Right atrium auricular region (tissue), 2 donors: ENCODE measurements around the gene PPP1R15B. TPM values are rescaled to one million over a fixed set of nuclear protein-coding genes. Genes with fewer than 3 reads are reported as not detected.
"Not testable (repeated sequence)": the region's sequence is repeated elsewhere in the genome, so short reads cannot be mapped to it uniquely, and the experiment has no call there.

Experiments used
- DNase-seq: peaks from one replicate; pipeline ENCODE4 v3.0.0-alpha.2; 2019; ENCODE audit warnings: low spot score
- H3K27ac ChIP-seq, 2 donors: fragments of 200-600 bp; sonication (generic); 1 replicate in 1 of 2; 2 replicates in 1 of 2; pipeline ENCODE4 v1.5.1; 2016 to 2019
- H3K27me3 ChIP-seq, 2 donors: fragments of 200-600 bp; sonication (generic); one replicate each; pipeline versions ENCODE4 v1.5.1 to v1.6.0; 2017 to 2019
- H3K36me3 ChIP-seq: fragments of 200-600 bp; sonication (generic); one replicate; pipeline ENCODE4 v1.5.1; 2016
- H3K4me1 ChIP-seq, 2 donors: fragments of 200-600 bp; sonication (generic); one replicate each; pipeline versions ENCODE4 v1.5.1 to v1.6.0; 2017 to 2019
- H3K4me3 ChIP-seq, 2 donors: fragments of 200-600 bp; sonication (generic); 1 replicate in 1 of 2; 2 replicates in 1 of 2; pipeline ENCODE4 v1.5.1; 2017 to 2019; ENCODE audit warnings: mild to moderate bottlenecking in 1 of 2, moderate library complexity in 1 of 2
- H3K9me3 ChIP-seq, 2 donors: fragments of 200-600 bp; sonication (generic); one replicate each; pipeline ENCODE4 v1.5.1; 2019
- CTCF ChIP-seq, 2 donors: fragments of 200-600 bp; sonication (generic); IDR thresholded peaks; one replicate each; pipeline ENCODE4 v1.5.1; 2019; ENCODE audit warnings: antibody characterized with exemption in 2 of 2
- total RNA-seq, 2 donors: library from RNA; depleted of rRNA; stranded (reverse); fragments of >200 nt; gene quantifications; one replicate each; pipeline ENCODE4 v1.1.0, GENCODE V29; 2016

PPP1R15B gene
- total RNA-seq, 2 donors from 2014 or later, result 27.3 to 30.9 TPM

- TF ChIP-seq CTCF (IDR thresholded peaks at IDR 0.05), result no peak
- no peak for DNase-seq
- Histone ChIP-seq H3K4me1 (peaks cover 0 to 22% of the 10 kb centered on the region in 2 donors), H3K27ac (no peak overlapping the region), H3K9me3 (no peaks in the 10 kb centered on the region), H3K4me3 (no peak overlapping the region), H3K36me3 (peaks cover 86% of the 10 kb centered on the region), H3K27me3 (no peaks in the 10 kb centered on the region)
Observed at GRCh38 chr1:204429746-204430145, 18.1 kb upstream of the PPP1R15B start.

GRCh38 chr1:204426971-204427701 lies 15.5 kb upstream of the PPP1R15B start:
- Histone ChIP-seq H3K9me3 (no peaks in the 10 kb centered on the region), H3K36me3 (peaks cover 87% of the 10 kb centered on the region), H3K4me1 (peaks cover 0 to 17% of the 10 kb centered on the region in 2 donors), H3K27ac (no peak overlapping the region), H3K27me3 (no peaks in the 10 kb centered on the region), H3K4me3 (no peak overlapping the region)
- peak; percentile 23 for DNase-seq
- TF ChIP-seq CTCF (IDR thresholded peaks at IDR 0.05), result no peak

GRCh38 chr1:204426474-204426873 lies 14.9 kb upstream of the PPP1R15B start:
- Histone ChIP-seq H3K36me3 (peaks cover 84% of the 10 kb centered on the region), H3K9me3 (no peaks in the 10 kb centered on the region), H3K4me3 (no peak overlapping the region), H3K4me1 (peaks cover 0 to 14% of the 10 kb centered on the region in 2 donors), H3K27me3 (no peaks in the 10 kb centered on the region), H3K27ac (no peak overlapping the region)
- DNase-seq, result no peak
- no peak for TF ChIP-seq CTCF (IDR thresholded peaks at IDR 0.05)

GRCh38 chr1:204426035-204426436 lies 14.4 kb upstream of the PPP1R15B start:
- Histone ChIP-seq H3K36me3 (peaks cover 82% of the 10 kb centered on the region), H3K27ac (no peak overlapping the region), H3K27me3 (no peaks in the 10 kb centered on the region), H3K9me3 (no peaks in the 10 kb centered on the region), H3K4me3 (no peak overlapping the region), H3K4me1 (peaks cover 0 to 10% of the 10 kb centered on the region in 2 donors)
- peak; percentile 52 for DNase-seq
- TF ChIP-seq CTCF (IDR thresholded peaks at IDR 0.05), result no peak

GRCh38 chr1:204424621-204425020 lies 13.0 kb upstream of the PPP1R15B start:
- TF ChIP-seq CTCF (IDR thresholded peaks at IDR 0.05), result no peak
- H3K9me3 ChIP-seq, result no peaks in the 10 kb centered on the region
- no peaks in the 10 kb centered on the region for H3K27me3 ChIP-seq
- H3K27ac ChIP-seq, result no peak overlapping the region
- peaks cover 0 to 10% of the 10 kb centered on the region in 2 donors for H3K4me1 ChIP-seq
- peaks cover 72% of the 10 kb centered on the region for H3K36me3 ChIP-seq
- peak; percentile 54 for DNase-seq
- H3K4me3 ChIP-seq, result no peak overlapping the region

- H3K4me3 ChIP-seq, H3K27ac ChIP-seq, H3K9me3 ChIP-seq, H3K27me3 ChIP-seq: not testable (repeated sequence)
- Histone ChIP-seq H3K4me1 (peaks cover 0 to 28% of the 10 kb centered on the region in 2 donors), H3K36me3 (peaks cover 48% of the 10 kb centered on the region)
- DNase-seq, result peak; percentile 34
Observed at GRCh38 chr1:204422061-204422705, 10.6 kb upstream of the PPP1R15B start.
